ENCODE results near the gene TDRD7. TPM values are rescaled to one million over a fixed set of nuclear protein-coding genes. Genes with fewer than 3 reads are reported as not detected.

The TDRD7 gene
- total and polyA plus RNA-seq, 2 of the 13 experiments (the other 11 are each of a cell fraction or from before 2014, with no cell fraction given): 9.8 to 15.5 TPM

GRCh38 chr9:97387504-97387886 lies 24.4 kb upstream of the TDRD7 start (continued):
- TF ChIP-seq ZNF737 (CRISPR knock-in tag; IDR thresholded peaks at IDR 0.05; ENCODE audit: borderline replicate concordance) (no peak), ZGPAT (CRISPR knock-in tag; IDR thresholded peaks at IDR 0.05) (no peak), RELA (CRISPR knock-in tag; IDR thresholded peaks at IDR 0.05) (0 out of 2 replicates have a peak, but pooled peaks have one; percentile 44), FOXJ3 (CRISPR knock-in tag; IDR thresholded peaks at IDR 0.05; ENCODE audit: borderline replicate concordance) (0 out of 2 replicates have a peak, but pooled peaks have one; percentile 3), ATF6 (CRISPR knock-in tag; conservative IDR thresholded peaks at IDR 0.05) (no peak), GLMP (CRISPR knock-in tag; IDR thresholded peaks at IDR 0.05; ENCODE audit: borderline replicate concordance) (no peak), ZNF501 (CRISPR knock-in tag; IDR thresholded peaks at IDR 0.05) (no peak), PITX1 (CRISPR knock-in tag; IDR thresholded peaks at IDR 0.05) (no peak), ZNF513 (CRISPR knock-in tag; conservative IDR thresholded peaks at IDR 0.05) (no peak)

All from HepG2 (cell line).